GM12873 (cell line): ENCODE measurements around the gene RPL13A.

Source experiments
- CTCF ChIP-seq: IDR thresholded peaks from 2 replicates; pipeline ENCODE4 v1.5.1; 2012; ENCODE audit warnings: low read depth, mild to moderate bottlenecking, moderate library complexity, low read length, control low read depth; ENCODE audit not compliant: insufficient read depth; ENCODE audit errors: missing control alignments

Gene RPL13A

GRCh38 chr19:49513746-49514118, 26.3 kb downstream of the RPL13A start:
- no peak for TF ChIP-seq CTCF

GRCh38 chr19:49514151-49514550, 26.7 kb downstream of the RPL13A start:
- no peak for TF ChIP-seq CTCF

- TF ChIP-seq CTCF = no peak
These were observed 28.4 kb downstream of the RPL13A start for GRCh38 chr19:49515767-49516166.

- no peak for TF ChIP-seq CTCF
These were observed 30.6 kb downstream of the RPL13A start for GRCh38 chr19:49518033-49518432.

- no peak for TF ChIP-seq CTCF
These were observed 33.4 kb downstream of the RPL13A start for GRCh38 chr19:49520705-49521319.

GRCh38 chr19:49524812-49525455, 37.5 kb downstream of the RPL13A start:
- no peak for TF ChIP-seq CTCF

- TF ChIP-seq CTCF = no peak
These were observed 40.9 kb downstream of the RPL13A start for GRCh38 chr19:49528211-49528771.
